Ovary (tissue), 9 donors: ENCODE results near the gene HNF1A. TPM values are rescaled to one million over a fixed set of nuclear protein-coding genes. Genes with fewer than 3 reads are reported as not detected.

Experiments
- DNase-seq, 5 donors: peaks; one replicate each; pipeline ENCODE4 v3.0.0-alpha.2; 2019 to 2020
- H3K27ac ChIP-seq, 2 donors: fragments of 200-600 bp; one replicate each; pipeline versions ENCODE4 v1.5.1 to v1.8.0; 2019 to 2022
- H3K27me3 ChIP-seq: fragments of 200-600 bp; one replicate; pipeline ENCODE4 v1.8.0; 2022
- H3K36me3 ChIP-seq: fragments of 200-600 bp; sonication (generic); one replicate; pipeline ENCODE4 v1.5.1; 2019
- H3K4me1 ChIP-seq: one replicate; pipeline ENCODE4 v1.8.1; 2013; ENCODE audit warnings: mild to moderate bottlenecking, moderate library complexity; ENCODE audit not compliant: insufficient read depth
- H3K4me3 ChIP-seq: fragments of 200-600 bp; sonication (generic); one replicate; pipeline ENCODE4 v1.5.1; 2017
- H3K9me3 ChIP-seq, 2 donors: fragments of 200-600 bp in 1 of 2; sonication (generic) in 1 of 2; one replicate each; pipeline versions ENCODE4 v1.5.1 to v1.8.1; 2013 to 2019; ENCODE audit warnings: mild to moderate bottlenecking in 1 of 2, moderate library complexity in 1 of 2
- EP300 ChIP-seq: sonication (generic); formaldehyde crosslinking; IDR thresholded peaks from one replicate; pipeline ENCODE4 v1.6.1; 2017; ENCODE audit warnings: antibody characterized with exemption
- POLR2A ChIP-seq: fragments of 450-650 bp; IDR thresholded peaks from one replicate; pipeline ENCODE4 v1.6.1; 2017; ENCODE audit warnings: antibody characterized with exemption, mild to moderate bottlenecking, moderate library complexity
- WGBS, 3 donors: extraction: QIAGEN DNeasy Blood & Tissue Kit in 1 of 3; methylation state at CpG; one replicate each; pipeline versions ENCODE4 v1.1.5 to v1.1.7; 2013 to 2017; 5-methylcytosine and 5-hydroxymethylcytosine counted together
- intact Hi-C, 4 donors: fragments of 100-400 bp; cut with DNase I; formaldehyde crosslinking; loops; one replicate each; pipeline versions ENCODE4 v1.11.0 to v1.15.1; 2022 to 2023
- polyA plus RNA-seq, 2 donors: library from polyadenylated mRNA; stranded (reverse); fragments of 200-250 nt in 1 of 2; fragments of 350-450 nt in 1 of 2; fragmentation: Illumina TruSeq in 1 of 2; extraction: RNeasy Lipid Tissue Mini Kit (QIAGEN cat#74804) in 1 of 2; gene quantifications; one replicate each; pipeline ENCODE4 v1.2.3, GENCODE V29; 2013 to 2014
- total RNA-seq, 7 donors: library from RNA; depleted of rRNA in 2 of 7; stranded (reverse); fragments of >200 nt in 2 of 7; fragmentation: NEBNext Ultra II Directional in 3 of 7; extraction: Animal tissue kit (Norgen Biotek cat#: 25700) in 3 of 7; gene quantifications; one replicate each; pipeline versions ENCODE4 v1.1.0 to v1.2.4, GENCODE V29; 2016 to 2023
- TF ChIP-seq, protein P1 (sequence below), 3 donors: fragments of 450-650 bp in 2 of 3; fragments of 200-600 bp in 1 of 3; IDR thresholded peaks; one replicate each; pipeline versions ENCODE4 v1.5.1 to v1.8.0; 2016 to 2022; ENCODE audit warnings: antibody characterized with exemption in 3 of 3, mild to moderate bottlenecking in 1 of 3
- donor health status: DM: no; HTN: no; CAD: no; lungs with moderate emphysema.
- donor health status: DM: no; HTN: no; CAD: no.
- donor health status: Bipolar disorder and iron deficiency.
- donor health status: DM: yes; HTN: yes; CAD: no.
- donor health status: DM: no; HTN: no; CAD: no.
- donor health status: DM: yes; HTN: yes; CAD: no.

HNF1A gene
- total and polyA plus RNA-seq, 9 donors = 0.10 to 1.4 (median 0.17) TPM; not detected in 5

DNA sequence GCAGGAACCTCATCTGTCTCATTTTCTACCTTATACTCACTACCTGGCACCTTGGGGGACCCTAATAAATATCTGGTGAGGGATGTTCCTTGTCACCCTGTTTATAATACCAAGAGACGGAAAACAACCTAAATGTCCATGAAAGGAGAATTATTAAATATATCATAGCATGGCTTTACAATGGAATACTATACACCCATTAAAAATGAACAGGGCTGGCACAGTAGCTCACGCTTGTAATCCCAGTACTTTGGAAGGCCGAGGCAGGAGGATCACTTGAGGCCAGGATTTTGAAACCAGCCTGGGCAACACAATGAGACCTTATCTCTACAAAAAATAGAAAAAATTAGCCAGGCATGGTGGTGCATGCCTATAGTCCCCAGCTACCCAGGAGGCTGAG, 39.8 kb upstream of the HNF1A start:
- intact Hi-C loops = no loop called here

DNA sequence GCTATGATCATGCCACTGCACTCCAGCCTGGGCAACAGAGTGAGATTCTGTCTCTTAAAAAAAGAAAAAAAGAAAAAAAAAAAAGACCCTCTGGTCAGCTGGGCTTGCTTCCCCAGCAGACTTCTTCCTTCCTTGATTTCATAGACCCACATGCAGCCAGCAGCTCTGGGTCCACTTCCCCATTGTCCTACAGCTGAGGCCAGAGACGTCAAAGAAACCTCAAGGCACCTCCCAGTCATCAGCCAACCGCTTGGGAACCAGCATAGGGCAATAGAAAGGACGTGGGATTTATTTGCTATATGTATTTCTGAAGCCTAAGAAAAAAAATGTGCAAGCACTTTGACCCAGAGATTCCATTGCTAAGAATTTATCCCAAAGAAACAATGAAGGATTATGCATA, 38.8 kb upstream of the HNF1A start:
- TF ChIP-seq, protein P1, sequence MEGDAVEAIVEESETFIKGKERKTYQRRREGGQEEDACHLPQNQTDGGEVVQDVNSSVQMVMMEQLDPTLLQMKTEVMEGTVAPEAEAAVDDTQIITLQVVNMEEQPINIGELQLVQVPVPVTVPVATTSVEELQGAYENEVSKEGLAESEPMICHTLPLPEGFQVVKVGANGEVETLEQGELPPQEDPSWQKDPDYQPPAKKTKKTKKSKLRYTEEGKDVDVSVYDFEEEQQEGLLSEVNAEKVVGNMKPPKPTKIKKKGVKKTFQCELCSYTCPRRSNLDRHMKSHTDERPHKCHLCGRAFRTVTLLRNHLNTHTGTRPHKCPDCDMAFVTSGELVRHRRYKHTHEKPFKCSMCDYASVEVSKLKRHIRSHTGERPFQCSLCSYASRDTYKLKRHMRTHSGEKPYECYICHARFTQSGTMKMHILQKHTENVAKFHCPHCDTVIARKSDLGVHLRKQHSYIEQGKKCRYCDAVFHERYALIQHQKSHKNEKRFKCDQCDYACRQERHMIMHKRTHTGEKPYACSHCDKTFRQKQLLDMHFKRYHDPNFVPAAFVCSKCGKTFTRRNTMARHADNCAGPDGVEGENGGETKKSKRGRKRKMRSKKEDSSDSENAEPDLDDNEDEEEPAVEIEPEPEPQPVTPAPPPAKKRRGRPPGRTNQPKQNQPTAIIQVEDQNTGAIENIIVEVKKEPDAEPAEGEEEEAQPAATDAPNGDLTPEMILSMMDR (IDR thresholded peaks at IDR 0.05) = no peak
- TF ChIP-seq EP300 = no peak
- no peak for TF ChIP-seq POLR2A
- no peak for DNase-seq
- no peaks in the 10 kb centered on the region for H3K9me3 ChIP-seq
- H3K36me3 ChIP-seq = no peaks in the 10 kb centered on the region
- no peaks in the 10 kb centered on the region for H3K27me3 ChIP-seq
- no peak overlapping the region for H3K27ac ChIP-seq
- WGBS, 3 donors = 27 to 32% (median 31%) methylated on average over 3 of the region's 3 CpGs
- intact Hi-C loops = no loop called here
- H3K4me1 ChIP-seq = no peaks in the 10 kb centered on the region
- no peak overlapping the region for H3K4me3 ChIP-seq

More for the DNA sequence above, 39.8 kb upstream of the HNF1A start:
- H3K9me3 ChIP-seq = no peaks in the 10 kb centered on the region
- no peak for DNase-seq
- no peak overlapping the region for H3K4me3 ChIP-seq
- H3K27me3 ChIP-seq = no peaks in the 10 kb centered on the region
- 56 to 77% (median 70%) methylated on average over 3 of the region's 3 CpGs for whole genome bisulfite sequencing, 3 donors
- no peaks in the 10 kb centered on the region for H3K36me3 ChIP-seq
- H3K4me1 ChIP-seq = no peaks in the 10 kb centered on the region
- TF ChIP-seq POLR2A (no peak), EP300 (no peak)
- TF ChIP-seq, protein P1 (IDR thresholded peaks at IDR 0.05) = no peak
- H3K27ac ChIP-seq = no peak overlapping the region

DNA sequence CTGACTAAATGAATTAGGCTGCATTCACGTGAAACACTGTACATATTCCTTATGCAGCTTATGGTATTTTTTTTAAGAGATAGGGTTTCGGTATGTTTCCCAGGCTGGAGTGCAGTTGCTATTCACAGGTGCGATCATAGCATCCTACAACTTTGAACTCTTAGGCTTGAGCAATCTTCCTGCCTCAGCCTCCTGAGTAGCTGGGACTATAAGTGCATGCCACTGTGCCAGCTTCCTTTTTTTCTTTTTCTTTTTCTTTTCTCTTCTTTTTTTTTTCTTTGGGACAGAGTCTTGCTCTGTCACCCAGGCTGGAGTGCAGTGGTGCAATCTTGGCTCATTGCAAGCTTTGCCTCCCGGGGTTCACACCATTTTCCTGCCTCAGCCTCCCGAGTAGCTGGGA, 38.3 kb upstream of the HNF1A start:
- no peak overlapping the region for H3K27ac ChIP-seq
- 61 to 68% (median 68%) methylated on average over 5 of the region's 5 CpGs for WGBS, 3 donors

DNA sequence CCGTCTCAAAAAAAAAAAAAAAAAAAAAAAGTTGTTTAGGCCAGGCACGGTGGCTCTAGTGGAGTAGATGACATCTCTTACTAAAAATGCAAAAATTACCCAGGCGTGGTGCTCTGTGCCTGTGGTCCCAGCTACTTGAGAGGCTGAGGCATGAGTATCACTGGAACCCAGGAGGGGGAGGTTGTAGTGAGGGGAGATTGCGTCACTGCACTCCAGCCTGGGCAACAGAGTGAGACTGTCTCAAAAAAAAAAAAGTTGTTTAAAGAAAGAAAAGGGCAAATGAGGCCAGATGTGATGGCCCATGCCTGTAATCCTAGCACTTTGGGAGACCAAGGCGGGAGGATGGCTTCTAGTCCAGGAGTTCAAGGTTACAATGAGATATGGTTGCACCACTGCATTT, 37.5 kb upstream of the HNF1A start:
- Histone ChIP-seq H3K4me3 (no peak overlapping the region), H3K9me3 (no peaks in the 10 kb centered on the region), H3K27me3 (no peaks in the 10 kb centered on the region), H3K36me3 (no peaks in the 10 kb centered on the region), H3K4me1 (no peaks in the 10 kb centered on the region), H3K27ac (no peak overlapping the region)
- DNase-seq = no peak
- TF ChIP-seq POLR2A (no peak), EP300 (no peak)
- TF ChIP-seq, protein P1 (IDR thresholded peaks at IDR 0.05) = no peak
- intact Hi-C loops = no loop called here
- 59 to 74% (median 61%) methylated on average over 5 of the region's 5 CpGs for WGBS, 3 donors

More for the DNA sequence above, 38.3 kb upstream of the HNF1A start:
- no peaks in the 10 kb centered on the region for H3K4me1 ChIP-seq
- no peaks in the 10 kb centered on the region for H3K27me3 ChIP-seq
- intact Hi-C loops = no loop called here
- TF ChIP-seq POLR2A (no peak), EP300 (no peak)
- TF ChIP-seq, protein P1 (IDR thresholded peaks at IDR 0.05) = no peak
- no peaks in the 10 kb centered on the region for H3K9me3 ChIP-seq
- no peaks in the 10 kb centered on the region for H3K36me3 ChIP-seq
- H3K4me3 ChIP-seq = no peak overlapping the region
- no peak for DNase-seq
